SKM-1 treated with dmso at 0.1 percent for 144 hours (cell line): Measurements from ENCODE around the gene ZDHHC19.
A peak's percentile ranks its signal among the peaks of the same experiment; 100 is the strongest.

Experiments
- DNase-seq: peaks from one replicate; lab custom pipeline; 2025; ENCODE audit not compliant: unreplicated experiment; lab: John Stamatoyannopoulos, UW

The ZDHHC19 gene

DNA sequence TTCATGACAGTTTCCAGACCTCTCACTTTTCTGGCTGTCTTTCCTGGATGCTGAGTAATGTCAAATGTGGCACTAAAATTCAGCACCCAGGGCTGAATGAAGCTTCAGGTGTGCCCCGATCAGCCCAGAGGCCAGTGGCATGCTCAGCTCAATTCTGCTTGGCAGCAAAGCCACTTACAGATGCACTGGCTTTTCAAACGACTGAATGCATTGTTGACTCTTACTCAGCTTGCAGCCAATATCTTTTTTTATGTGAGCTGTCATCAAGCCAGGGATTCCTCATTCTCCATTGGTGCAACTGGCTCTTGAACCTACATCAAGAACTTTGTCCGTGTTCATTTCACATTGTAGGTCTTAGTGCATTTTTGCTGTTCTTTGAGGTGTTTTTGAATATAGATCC is 60.7 kb downstream of the ZDHHC19 start:
- DNase-seq: no peak

DNA sequence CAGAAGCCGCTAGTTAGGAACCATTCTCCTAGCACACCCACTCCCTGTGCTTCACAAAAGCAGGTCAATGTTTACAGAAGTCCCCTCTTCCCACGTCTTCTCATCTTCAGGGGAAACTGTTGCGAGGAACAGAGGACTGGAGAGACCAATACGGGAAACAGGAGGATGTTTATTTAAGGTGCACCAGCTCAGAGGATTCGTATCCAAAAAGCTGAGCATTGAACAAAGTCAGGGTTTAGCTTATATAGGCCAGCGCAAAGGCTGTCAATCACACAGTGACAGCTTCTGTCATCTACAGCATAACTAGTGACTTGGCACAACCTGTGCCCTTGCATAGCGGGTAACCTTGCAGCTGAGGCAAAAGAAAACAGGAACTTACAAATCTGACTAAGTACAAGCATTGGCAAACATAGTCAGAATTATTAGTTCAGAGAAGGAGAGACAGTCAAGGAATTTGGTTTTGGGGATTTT is 61.3 kb downstream of the ZDHHC19 start:
- peak; percentile 5 for DNase-seq

- no peak for DNase-seq
Measured at GRCh38 chr3:196149375-196149774, 61.8 kb downstream of the ZDHHC19 start.
